Measurements from ENCODE around the gene LOC101059915.

Gene LOC101059915

DNA sequence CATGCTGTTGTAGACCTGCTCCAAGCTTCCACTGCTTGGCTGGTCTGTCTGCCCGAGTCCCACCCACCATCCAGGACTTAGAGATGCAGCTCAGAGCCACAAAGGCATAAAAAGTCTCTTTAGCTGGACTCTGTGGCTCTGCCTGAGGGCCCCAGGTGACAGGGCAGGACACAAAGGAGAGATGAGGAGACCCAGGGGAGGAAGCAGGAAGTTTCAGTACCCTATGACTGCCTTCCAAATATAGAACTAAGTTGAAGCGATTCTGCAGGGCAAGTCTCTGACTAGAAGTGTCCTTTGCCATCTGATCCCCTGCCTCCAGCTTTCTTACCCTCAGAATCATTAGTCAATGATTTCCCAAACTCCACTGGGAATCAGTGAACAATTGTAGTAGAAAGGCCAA lies 37.9 kb upstream of the LOC101059915 start (continued):
- TF ChIP-seq, protein P1, sequence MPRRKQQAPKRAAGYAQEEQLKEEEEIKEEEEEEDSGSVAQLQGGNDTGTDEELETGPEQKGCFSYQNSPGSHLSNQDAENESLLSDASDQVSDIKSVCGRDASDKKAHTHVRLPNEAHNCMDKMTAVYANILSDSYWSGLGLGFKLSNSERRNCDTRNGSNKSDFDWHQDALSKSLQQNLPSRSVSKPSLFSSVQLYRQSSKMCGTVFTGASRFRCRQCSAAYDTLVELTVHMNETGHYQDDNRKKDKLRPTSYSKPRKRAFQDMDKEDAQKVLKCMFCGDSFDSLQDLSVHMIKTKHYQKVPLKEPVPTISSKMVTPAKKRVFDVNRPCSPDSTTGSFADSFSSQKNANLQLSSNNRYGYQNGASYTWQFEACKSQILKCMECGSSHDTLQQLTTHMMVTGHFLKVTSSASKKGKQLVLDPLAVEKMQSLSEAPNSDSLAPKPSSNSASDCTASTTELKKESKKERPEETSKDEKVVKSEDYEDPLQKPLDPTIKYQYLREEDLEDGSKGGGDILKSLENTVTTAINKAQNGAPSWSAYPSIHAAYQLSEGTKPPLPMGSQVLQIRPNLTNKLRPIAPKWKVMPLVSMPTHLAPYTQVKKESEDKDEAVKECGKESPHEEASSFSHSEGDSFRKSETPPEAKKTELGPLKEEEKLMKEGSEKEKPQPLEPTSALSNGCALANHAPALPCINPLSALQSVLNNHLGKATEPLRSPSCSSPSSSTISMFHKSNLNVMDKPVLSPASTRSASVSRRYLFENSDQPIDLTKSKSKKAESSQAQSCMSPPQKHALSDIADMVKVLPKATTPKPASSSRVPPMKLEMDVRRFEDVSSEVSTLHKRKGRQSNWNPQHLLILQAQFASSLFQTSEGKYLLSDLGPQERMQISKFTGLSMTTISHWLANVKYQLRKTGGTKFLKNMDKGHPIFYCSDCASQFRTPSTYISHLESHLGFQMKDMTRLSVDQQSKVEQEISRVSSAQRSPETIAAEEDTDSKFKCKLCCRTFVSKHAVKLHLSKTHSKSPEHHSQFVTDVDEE (CRISPR knock-in tag; IDR thresholded peaks at IDR 0.05): no peak
- TF ChIP-seq GLIS3 (CRISPR knock-in tag; IDR thresholded peaks at IDR 0.05): no peak

DNA sequence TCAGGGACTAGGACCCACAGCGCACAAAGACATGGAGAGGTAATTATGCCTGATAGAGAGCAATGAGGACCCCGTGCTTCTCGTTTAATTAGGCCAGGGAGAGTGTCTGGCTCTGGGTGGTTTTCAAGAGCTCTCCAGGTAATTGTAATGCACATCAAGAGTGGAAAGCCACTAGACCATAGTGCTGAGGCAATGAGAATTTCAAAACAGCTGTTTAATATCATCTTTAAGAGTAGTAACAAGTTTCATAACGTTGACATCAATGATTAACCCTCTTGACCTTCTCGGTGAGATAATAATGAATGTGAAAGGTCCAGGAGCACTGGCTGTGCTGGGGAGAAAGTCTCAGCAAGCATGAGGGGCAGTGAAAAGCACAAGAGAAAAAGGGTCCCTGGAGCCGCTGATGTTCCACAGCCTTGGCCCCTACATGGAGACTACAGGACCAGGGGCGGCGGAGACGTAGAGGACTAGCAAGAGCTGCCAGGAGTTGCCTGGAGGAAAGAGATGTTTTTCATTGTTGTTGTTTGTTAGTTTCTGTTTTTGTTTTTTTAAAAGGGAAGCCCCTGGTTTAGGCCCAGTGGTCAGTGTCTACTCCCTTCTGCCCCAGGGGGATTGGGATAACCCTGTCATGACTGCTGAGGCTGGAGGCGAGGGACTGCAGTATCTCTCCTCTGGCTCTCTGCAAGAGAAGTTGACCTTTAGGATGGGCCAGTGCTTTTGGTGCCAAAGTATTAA lies 34.3 kb upstream of the LOC101059915 start:
- TF ChIP-seq, protein P2, sequence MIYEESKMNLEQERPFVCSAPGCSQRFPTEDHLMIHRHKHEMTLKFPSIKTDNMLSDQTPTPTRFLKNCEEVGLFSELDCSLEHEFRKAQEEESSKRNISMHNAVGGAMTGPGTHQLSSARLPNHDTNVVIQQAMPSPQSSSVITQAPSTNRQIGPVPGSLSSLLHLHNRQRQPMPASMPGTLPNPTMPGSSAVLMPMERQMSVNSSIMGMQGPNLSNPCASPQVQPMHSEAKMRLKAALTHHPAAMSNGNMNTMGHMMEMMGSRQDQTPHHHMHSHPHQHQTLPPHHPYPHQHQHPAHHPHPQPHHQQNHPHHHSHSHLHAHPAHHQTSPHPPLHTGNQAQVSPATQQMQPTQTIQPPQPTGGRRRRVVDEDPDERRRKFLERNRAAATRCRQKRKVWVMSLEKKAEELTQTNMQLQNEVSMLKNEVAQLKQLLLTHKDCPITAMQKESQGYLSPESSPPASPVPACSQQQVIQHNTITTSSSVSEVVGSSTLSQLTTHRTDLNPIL (CRISPR knock-in tag; IDR thresholded peaks at IDR 0.05; ENCODE audit: low read depth): no peak
- TF ChIP-seq PPARA (CRISPR knock-in tag; IDR thresholded peaks at IDR 0.05; ENCODE audit: borderline replicate concordance) (no peak), ISL1 (CRISPR knock-in tag; IDR thresholded peaks at IDR 0.05) (no peak), OSR1 (CRISPR knock-in tag; IDR thresholded peaks at IDR 0.05) (no peak)
- ATAC-seq: no peak

DNA sequence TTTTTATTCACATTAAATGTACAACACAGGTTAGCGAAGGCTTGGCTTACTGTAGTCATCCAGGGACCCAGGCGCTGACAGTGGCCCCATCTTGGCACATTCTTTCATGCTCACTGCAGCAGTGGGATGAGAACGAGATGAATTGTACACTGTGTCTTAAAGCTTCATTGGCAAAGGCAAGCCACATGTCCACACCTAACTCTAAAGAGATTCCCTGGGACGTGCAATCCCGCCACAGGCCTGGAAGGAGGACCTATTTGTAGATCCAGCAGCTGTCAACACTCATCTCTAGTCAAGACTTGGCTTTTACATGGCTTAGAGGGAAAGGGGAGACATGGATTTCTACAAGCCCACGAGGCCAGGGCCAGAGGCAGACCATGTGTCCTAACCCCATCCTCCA lies 33.0 kb upstream of the LOC101059915 start:
- no peak for ATAC-seq
- TF ChIP-seq TCF4 (CRISPR knock-in tag; IDR thresholded peaks at IDR 0.05; ENCODE audit: borderline replicate concordance): no peak
- TF ChIP-seq, protein P3, sequence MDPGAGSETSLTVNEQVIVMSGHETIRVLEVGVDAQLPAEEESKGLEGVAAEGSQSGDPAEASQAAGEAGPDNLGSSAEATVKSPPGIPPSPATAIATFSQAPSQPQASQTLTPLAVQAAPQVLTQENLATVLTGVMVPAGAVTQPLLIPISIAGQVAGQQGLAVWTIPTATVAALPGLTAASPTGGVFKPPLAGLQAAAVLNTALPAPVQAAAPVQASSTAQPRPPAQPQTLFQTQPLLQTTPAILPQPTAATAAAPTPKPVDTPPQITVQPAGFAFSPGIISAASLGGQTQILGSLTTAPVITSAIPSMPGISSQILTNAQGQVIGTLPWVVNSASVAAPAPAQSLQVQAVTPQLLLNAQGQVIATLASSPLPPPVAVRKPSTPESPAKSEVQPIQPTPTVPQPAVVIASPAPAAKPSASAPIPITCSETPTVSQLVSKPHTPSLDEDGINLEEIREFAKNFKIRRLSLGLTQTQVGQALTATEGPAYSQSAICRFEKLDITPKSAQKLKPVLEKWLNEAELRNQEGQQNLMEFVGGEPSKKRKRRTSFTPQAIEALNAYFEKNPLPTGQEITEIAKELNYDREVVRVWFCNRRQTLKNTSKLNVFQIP (CRISPR knock-in tag; IDR thresholded peaks at IDR 0.05; ENCODE audit: borderline replicate concordance, low read depth): no peak
- no peak for TF ChIP-seq RARB (CRISPR knock-in tag; IDR thresholded peaks at IDR 0.05)
- TF ChIP-seq ISL1 (CRISPR knock-in tag; IDR thresholded peaks at IDR 0.05): no peak
- no peak for TF ChIP-seq ZNF8 (CRISPR knock-in tag; IDR thresholded peaks at IDR 0.05)
- TF ChIP-seq, protein P2 (CRISPR knock-in tag; IDR thresholded peaks at IDR 0.05; ENCODE audit: low read depth): no peak
- no peak for TF ChIP-seq TOX (CRISPR knock-in tag; IDR thresholded peaks at IDR 0.05; ENCODE audit: borderline replicate concordance)

DNA sequence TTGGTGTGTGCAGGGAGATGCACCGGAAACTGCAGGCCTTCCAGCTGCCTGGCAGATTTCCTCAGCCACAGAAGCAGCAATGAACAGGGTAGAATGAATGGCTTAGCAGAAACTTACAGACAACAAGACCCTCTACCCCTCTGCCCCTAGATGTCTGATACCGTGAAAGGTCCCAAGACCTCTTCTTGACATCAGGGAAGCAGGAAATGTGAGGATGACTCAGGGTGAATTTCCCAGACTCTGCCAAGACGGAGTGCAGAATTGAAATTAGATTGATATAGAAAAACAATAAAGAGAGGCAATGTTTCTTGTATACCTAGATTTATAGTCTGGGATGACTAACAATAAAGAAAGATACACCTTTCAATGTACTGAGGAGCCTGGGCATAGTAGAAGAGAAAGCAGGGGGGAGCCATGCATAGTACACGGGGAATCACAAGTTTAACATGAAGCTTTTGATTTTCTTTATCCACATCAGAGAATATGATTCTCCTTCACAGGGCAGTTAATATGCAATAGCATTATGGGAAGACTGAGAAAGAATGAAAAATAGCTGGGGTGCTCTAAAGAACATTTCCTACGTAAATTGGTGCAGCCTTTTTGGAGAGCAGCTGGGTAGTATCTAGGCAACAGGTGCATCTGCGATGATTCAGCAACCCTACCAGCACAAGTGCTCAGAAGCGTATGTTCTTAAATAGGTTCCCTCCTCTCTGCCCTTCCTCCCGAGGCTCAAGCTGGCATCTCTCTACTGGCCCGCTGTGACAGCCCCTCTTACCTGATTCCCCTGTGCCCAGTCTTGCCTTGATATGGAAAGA lies 30.7 kb upstream of the LOC101059915 start:
- no peak; the same call in 2 of the 3 replicates for ATAC-seq
- TF ChIP-seq, protein P1 (CRISPR knock-in tag; IDR thresholded peaks at IDR 0.05): no peak
- TF ChIP-seq ARNTL (CRISPR knock-in tag; IDR thresholded peaks at IDR 0.05; ENCODE audit: borderline replicate concordance, low read depth) (no peak), ESRRG (CRISPR knock-in tag; IDR thresholded peaks at IDR 0.05) (no peak), BACH2 (CRISPR knock-in tag; IDR thresholded peaks at IDR 0.05; ENCODE audit: borderline replicate concordance) (no peak), RARB (CRISPR knock-in tag; IDR thresholded peaks at IDR 0.05) (no peak), PPARA (CRISPR knock-in tag; IDR thresholded peaks at IDR 0.05; ENCODE audit: borderline replicate concordance) (no peak), ZC3H10 (CRISPR knock-in tag; IDR thresholded peaks at IDR 0.05) (no peak), ZFP3 (CRISPR knock-in tag; IDR thresholded peaks at IDR 0.05) (no peak)
- TF ChIP-seq, protein P4, sequence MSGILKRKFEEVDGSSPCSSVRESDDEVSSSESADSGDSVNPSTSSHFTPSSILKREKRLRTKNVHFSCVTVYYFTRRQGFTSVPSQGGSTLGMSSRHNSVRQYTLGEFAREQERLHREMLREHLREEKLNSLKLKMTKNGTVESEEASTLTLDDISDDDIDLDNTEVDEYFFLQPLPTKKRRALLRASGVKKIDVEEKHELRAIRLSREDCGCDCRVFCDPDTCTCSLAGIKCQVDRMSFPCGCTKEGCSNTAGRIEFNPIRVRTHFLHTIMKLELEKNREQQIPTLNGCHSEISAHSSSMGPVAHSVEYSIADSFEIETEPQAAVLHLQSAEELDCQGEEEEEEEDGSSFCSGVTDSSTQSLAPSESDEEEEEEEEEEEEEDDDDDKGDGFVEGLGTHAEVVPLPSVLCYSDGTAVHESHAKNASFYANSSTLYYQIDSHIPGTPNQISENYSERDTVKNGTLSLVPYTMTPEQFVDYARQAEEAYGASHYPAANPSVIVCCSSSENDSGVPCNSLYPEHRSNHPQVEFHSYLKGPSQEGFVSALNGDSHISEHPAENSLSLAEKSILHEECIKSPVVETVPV (CRISPR knock-in tag; IDR thresholded peaks at IDR 0.05): no peak
- TF ChIP-seq, protein P2 (CRISPR knock-in tag; IDR thresholded peaks at IDR 0.05; ENCODE audit: low read depth): no peak
- TF ChIP-seq, protein P3 (CRISPR knock-in tag; IDR thresholded peaks at IDR 0.05; ENCODE audit: borderline replicate concordance, low read depth): no peak

Data from SK-N-SH treated with all-trans-retinoic acid at 6 μM for 48 hours (cell line).